GM20000 (cell line): Measurements from ENCODE around the gene GRID1.

Experiments
- DNase-seq: peaks from one replicate; pipeline ENCODE4 v3.0.0; 2012; ENCODE audit warnings: low spot score
- CTCF ChIP-seq: IDR thresholded peaks from 2 replicates; pipeline ENCODE4 v1.5.1; 2012; ENCODE audit warnings: mild to moderate bottlenecking, control low read depth; ENCODE audit errors: extremely low read depth, missing control alignments

Gene GRID1

GRCh38 chr10:85918371-85918770, 448.2 kb downstream of the GRID1 start:
- TF ChIP-seq CTCF: no peak
- DNase-seq: no peak

GRCh38 chr10:85917601-85918000, 449.0 kb downstream of the GRID1 start:
- DNase-seq: no peak

GRCh38 chr10:85916994-85917573, 449.5 kb downstream of the GRID1 start:
- TF ChIP-seq CTCF: no peak
- no peak for DNase-seq

More at GRCh38 chr10:85917601-85918000, 449.0 kb downstream of the GRID1 start:
- TF ChIP-seq CTCF: no peak

- DNase-seq: no peak
- no peak for TF ChIP-seq CTCF
Observed at GRCh38 chr10:85916286-85916685, 450.3 kb downstream of the GRID1 start.

- no peak for DNase-seq
- no peak for TF ChIP-seq CTCF
Observed at GRCh38 chr10:85915245-85915846, 451.2 kb downstream of the GRID1 start.

GRCh38 chr10:85914720-85915119, 451.9 kb downstream of the GRID1 start:
- no peak for TF ChIP-seq CTCF
- no peak for DNase-seq

- TF ChIP-seq CTCF: no peak
- DNase-seq: no peak
Observed at GRCh38 chr10:85908462-85908861, 458.1 kb downstream of the GRID1 start.
